Brain microvascular endothelial cell (primary cell): ENCODE measurements around the gene AIFM1.

ENCODE experiments used
- DNase-seq: peaks from one replicate; pipeline ENCODE4 v3.0.0-alpha.2; 2020
- H3K27ac ChIP-seq: fragments of 250-450 bp; sonication (Bioruptor Pico); 2 replicates; pipeline ENCODE4 v1.5.1; 2020; ENCODE audit warnings: mild to moderate bottlenecking, moderate library complexity
- H3K27me3 ChIP-seq: fragments of 250-450 bp; sonication (Bioruptor Pico); replicated peaks from 2 replicates; pipeline ENCODE4 v1.5.1; 2020; ENCODE audit warnings: mild to moderate bottlenecking
- H3K36me3 ChIP-seq: fragments of 250-450 bp; sonication (Bioruptor Pico); replicated peaks from 2 replicates; pipeline ENCODE4 v1.5.1; 2020; ENCODE audit warnings: mild to moderate bottlenecking
- H3K4me3 ChIP-seq: 2 replicates; pipeline ENCODE4 v1.5.1; 2011; ENCODE audit warnings: low read depth, mild to moderate bottlenecking, control low read depth, low read length, moderate library complexity
- in situ Hi-C: cut with HindIII; loops from 2 replicates; pipeline ENCODE4 v1.10.0; 2017; ENCODE audit warnings: low sequenced_read_pairs, low pct_ligation_motif_present
- TF ChIP-seq, protein P1 (sequence below): IDR thresholded peaks from 2 replicates; pipeline ENCODE4 v1.5.1; 2011; ENCODE audit warnings: low read depth, mild to moderate bottlenecking, moderate library complexity, low read length, control low read depth, inconsistent platforms; ENCODE audit errors: missing control alignments

Gene AIFM1

DNA sequence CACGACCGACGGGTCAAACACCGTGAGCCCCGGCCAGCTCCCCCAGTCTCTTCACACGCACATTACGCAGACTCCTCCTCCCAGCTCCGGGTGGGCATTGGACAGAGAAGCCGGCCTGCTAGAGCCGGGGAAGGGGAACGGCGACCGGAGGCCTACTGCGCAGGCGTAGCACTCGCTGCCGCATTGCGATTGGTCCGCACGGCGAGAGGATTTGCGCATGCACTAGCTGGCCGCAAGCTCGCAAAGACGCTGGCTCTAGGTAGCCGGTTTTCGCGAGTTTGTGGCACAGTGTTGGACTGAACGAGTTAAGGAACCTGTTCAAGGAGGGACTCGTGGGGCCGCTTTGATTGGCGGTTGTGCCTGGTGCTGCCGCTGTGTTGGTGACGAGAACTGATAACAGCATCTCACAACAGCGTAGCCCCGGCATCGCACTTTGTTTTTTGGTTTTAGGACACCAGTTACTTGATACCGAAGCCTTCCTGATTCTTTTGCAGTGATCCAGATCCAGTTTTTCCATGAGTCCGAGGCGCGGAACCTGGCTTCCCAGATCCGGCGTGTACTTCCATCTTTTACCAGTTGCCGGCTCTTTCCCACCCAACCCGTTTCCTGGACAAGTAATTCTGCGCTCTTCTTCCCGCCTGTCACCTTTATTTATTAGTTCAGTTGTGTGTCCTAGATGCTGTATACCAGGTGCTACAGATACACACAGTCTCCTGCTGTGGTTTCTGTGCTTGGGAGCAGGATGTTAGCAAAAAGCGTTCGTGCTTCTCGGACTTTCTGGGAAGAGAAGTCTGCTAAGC, at the start of gene AIFM1:
Gene AIFM1 (minus strand): TSS at position 139 of the 800 bp plus-strand sequence. CDS start 185 bp downstream, outside the sequence.
- H3K4me3 ChIP-seq = peak within 1 kb of the TSS; percentile 79
- H3K27me3 ChIP-seq = no peaks in the 10 kb centered on the region
- in situ Hi-C loops = no loop called here
- TF ChIP-seq, protein P1, sequence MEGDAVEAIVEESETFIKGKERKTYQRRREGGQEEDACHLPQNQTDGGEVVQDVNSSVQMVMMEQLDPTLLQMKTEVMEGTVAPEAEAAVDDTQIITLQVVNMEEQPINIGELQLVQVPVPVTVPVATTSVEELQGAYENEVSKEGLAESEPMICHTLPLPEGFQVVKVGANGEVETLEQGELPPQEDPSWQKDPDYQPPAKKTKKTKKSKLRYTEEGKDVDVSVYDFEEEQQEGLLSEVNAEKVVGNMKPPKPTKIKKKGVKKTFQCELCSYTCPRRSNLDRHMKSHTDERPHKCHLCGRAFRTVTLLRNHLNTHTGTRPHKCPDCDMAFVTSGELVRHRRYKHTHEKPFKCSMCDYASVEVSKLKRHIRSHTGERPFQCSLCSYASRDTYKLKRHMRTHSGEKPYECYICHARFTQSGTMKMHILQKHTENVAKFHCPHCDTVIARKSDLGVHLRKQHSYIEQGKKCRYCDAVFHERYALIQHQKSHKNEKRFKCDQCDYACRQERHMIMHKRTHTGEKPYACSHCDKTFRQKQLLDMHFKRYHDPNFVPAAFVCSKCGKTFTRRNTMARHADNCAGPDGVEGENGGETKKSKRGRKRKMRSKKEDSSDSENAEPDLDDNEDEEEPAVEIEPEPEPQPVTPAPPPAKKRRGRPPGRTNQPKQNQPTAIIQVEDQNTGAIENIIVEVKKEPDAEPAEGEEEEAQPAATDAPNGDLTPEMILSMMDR = no peak
- DNase-seq = peak; percentile 92
- no peaks in the 10 kb centered on the region for H3K36me3 ChIP-seq
- peak within 1 kb of the TSS; percentile 88 for H3K27ac ChIP-seq

DNA sequence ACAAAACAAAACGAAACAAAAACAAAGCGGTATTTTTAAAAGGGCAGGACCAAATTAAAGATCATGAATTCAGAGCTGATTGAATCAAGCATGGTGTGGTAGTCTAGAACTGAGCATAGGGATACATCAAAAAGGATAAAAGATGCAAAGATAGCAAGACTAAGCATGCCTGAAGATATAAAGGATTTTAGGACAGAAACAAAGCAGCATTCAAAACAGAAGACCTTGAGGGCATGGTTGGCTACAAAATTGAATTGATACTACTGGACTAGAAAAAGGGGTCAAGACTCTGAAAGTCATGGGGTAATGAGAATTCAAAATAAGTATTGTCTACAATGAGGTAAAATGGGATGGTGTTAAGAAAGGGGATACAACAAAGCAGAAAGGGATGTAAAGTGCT, 47.7 kb upstream of the AIFM1 start:
- no peaks in the 10 kb centered on the region for H3K36me3 ChIP-seq
- no peak overlapping the region for H3K27ac ChIP-seq
- in situ Hi-C loops = no loop called here
- DNase-seq = no peak
- no peak overlapping the region for H3K4me3 ChIP-seq
- H3K27me3 ChIP-seq = no peaks in the 10 kb centered on the region
- TF ChIP-seq, protein P1 = no peak

DNA sequence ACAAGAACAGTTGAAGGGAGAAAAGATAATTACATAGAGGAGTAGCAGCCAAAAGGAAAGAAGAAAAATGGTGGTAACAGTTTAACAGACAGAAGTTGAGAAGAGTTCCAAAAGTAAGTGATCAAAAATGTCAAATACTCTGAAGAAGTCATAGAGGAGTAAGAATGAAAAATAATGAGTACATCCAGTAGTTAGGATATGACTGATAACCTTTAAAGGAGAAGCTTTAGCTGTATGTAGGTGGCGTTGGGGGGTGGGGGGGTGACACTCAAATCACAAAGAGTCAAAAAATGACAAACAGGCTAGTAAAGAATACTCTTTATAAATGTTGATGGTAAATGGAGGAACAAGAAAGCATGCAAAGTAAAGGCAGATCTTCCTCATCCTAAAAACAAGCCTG, 46.7 kb upstream of the AIFM1 start:
- TF ChIP-seq, protein P1 = no peak
- no peak overlapping the region for H3K27ac ChIP-seq
- no peak overlapping the region for H3K4me3 ChIP-seq
- DNase-seq = no peak
- H3K36me3 ChIP-seq = no peaks in the 10 kb centered on the region
- no peaks in the 10 kb centered on the region for H3K27me3 ChIP-seq
- in situ Hi-C loops = no loop called here

DNA sequence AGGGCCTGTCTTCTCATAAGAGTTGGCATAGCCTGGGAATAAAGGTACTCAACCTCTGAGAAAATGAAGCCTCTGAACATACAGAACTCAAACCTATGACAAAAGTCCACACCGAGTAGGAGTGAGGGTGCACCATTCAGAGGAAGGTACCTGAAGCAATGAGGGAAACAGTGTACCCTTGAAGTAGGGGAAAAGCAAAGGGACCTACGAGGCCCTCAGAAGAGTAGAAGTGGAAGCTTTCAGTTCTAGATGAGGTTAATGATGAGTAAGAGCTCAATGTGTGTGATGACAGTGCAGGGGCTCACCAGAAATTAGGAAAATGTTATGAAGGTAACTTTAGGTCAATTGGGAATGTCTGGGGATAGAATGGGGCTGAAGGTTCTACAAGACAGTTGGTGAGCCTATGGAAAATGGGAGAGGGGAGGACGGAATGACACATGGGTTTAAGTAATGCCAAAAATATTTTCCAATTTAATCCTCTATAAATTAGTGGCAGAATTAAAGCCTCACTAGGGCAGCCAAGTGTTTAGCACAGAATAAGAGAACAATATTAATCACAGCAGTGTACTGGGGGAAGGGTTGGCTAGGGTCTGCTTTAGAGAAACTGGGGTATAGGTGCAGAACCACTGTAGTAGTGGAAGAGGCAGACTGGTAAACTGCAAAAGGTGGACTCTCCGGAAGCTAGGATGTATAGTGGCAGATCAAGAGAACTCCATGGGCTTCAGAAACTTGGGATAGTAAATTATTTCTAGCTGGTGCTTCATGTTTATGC, 46.0 kb upstream of the AIFM1 start:
- in situ Hi-C loops = no loop called here
- Histone ChIP-seq H3K36me3 (no peaks in the 10 kb centered on the region), H3K4me3 (no peak overlapping the region), H3K27ac (no peak overlapping the region), H3K27me3 (no peaks in the 10 kb centered on the region)
- TF ChIP-seq, protein P1 = no peak
- DNase-seq = no peak

DNA sequence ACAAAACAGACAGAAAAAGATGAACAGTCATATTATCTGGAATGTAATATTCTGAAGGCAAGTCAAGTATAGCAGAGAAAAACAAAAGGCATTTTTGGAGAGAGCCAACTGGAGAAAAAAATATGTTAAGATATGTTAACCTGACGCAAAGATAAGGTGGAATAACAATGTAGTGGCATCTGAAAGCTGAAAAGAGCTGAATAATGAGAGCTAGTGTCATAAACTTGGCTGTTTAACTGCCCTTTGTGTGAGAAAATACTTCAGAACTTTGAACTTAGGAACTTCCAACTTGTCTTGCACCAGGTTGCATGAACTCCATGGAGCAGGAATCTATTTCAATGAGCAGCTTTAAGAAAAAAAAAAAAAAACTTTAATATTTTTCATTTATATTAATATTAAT, 39.0 kb upstream of the AIFM1 start:
- no peak overlapping the region for H3K27ac ChIP-seq
- no peaks in the 10 kb centered on the region for H3K27me3 ChIP-seq
- no peak overlapping the region for H3K4me3 ChIP-seq
- in situ Hi-C loops = no loop called here
- H3K36me3 ChIP-seq = no peaks in the 10 kb centered on the region
- TF ChIP-seq, protein P1 = no peak
- DNase-seq = no peak
